ENCODE results near the gene PLEKHA6.

DNA sequence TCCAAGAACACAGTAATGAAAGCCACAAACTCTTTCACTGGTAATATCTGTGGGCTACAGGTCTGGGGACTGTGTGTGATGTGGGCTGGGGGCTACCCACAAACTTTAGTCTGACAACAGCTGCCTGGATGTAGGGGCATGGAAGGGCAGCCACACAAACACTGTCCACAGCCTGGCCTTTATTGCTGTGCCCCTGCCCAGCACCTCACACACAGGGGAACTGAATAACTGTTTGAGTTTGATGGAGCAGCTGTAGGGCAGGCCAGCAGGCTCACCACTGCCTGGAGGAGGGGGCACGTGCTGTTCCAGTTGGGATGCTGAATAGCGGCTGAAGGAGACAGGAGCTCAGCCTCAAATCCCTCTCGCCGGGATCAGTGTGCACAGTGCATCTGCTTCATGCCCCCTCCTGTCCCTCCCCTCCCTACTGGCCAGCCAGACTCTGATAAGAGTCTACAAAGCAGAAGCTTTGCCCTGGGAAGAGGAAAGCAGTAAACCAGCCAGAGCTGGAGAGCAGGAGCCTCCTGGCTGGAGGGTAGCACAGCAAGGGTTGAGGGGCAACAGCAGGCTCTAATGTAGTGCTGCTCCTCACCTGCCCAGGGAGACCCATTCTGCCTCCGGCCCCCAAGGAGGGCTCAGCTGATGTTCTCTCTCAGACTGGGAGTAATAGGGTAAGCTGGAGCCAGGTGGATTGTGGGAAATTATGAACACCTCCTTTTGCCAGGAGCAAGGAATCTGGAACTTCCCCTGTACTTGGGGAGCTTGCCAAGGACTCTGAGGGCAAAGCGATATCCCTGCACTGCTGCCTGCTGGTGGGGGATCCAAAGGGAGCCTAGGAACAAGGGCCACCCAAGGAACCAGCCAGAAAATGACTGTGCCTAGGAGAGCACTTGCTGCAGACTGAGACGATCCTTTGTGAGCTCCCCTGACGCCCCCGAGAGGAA lies 75.7 kb downstream of the PLEKHA6 start:
- no peak for TF ChIP-seq POLR2A (IDR thresholded peaks at IDR 0.05; ENCODE audit: low read depth, low read length)
- no peak for TF ChIP-seq SMC3 (IDR thresholded peaks at IDR 0.05; ENCODE audit: low read depth, low read length)
- no peak for TF ChIP-seq CEBPB (IDR thresholded peaks at IDR 0.05; ENCODE audit: low read depth, low read length)
- TF ChIP-seq, protein P1, sequence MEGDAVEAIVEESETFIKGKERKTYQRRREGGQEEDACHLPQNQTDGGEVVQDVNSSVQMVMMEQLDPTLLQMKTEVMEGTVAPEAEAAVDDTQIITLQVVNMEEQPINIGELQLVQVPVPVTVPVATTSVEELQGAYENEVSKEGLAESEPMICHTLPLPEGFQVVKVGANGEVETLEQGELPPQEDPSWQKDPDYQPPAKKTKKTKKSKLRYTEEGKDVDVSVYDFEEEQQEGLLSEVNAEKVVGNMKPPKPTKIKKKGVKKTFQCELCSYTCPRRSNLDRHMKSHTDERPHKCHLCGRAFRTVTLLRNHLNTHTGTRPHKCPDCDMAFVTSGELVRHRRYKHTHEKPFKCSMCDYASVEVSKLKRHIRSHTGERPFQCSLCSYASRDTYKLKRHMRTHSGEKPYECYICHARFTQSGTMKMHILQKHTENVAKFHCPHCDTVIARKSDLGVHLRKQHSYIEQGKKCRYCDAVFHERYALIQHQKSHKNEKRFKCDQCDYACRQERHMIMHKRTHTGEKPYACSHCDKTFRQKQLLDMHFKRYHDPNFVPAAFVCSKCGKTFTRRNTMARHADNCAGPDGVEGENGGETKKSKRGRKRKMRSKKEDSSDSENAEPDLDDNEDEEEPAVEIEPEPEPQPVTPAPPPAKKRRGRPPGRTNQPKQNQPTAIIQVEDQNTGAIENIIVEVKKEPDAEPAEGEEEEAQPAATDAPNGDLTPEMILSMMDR (conservative IDR thresholded peaks at IDR 0.05; ENCODE audit: low read depth, low read length): no peak
- TF ChIP-seq RCOR1 (IDR thresholded peaks at IDR 0.05; ENCODE audit: insufficient replicate concordance, low read length): no peak
- no peak for TF ChIP-seq RAD21 (IDR thresholded peaks at IDR 0.05; ENCODE audit: low read length)
- TF ChIP-seq CHD1 (IDR thresholded peaks at IDR 0.05; ENCODE audit: low read depth, low read length): no peak
- TF ChIP-seq USF2 (IDR thresholded peaks at IDR 0.05; ENCODE audit: low read depth, low read length): no peak

All from IMR-90 (cell line).